DMS53 treated with DMSO at 0.1 percent for 48 hours (cell line): ENCODE data around the gene ZNF532.

Experiments used
- DNase-seq: peaks from one replicate; lab custom pipeline; 2025; ENCODE audit not compliant: unreplicated experiment; lab: John Stamatoyannopoulos, UW

Gene ZNF532

DNA sequence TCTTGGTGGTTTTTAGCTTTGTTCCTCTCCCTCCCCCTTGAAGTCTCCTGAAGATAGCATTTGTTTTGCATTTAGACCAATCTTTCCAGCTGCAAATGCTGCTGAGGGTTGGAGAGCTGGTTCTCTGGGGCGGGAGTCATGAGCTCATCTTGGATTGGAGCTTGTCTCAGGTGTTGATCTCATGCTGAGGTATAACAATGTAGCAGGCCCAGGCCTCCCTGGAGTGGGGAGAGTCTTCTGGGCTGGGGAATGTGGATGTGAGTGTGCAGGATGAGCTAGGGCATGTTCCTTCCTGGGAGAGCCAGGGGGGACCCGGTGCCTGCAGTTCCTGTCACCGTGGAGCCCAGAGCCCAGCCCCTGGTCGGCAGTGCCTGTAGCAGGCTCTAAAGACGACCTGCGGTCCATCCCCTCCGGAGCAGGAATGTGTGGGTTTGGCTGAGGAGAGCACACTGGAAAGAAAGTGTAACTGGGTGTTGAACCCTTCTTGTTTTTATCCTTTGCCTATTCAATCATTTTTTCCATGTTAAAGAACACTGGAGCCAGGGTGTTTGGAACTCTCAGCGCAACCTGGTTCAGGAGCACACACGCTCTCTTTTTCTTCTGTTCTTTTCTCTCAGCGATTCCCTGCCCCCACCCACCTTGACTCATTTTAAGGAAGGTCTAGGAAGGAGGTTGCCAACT lies 2.7 kb downstream of the ZNF532 start:
- no peak for DNase-seq

DNA sequence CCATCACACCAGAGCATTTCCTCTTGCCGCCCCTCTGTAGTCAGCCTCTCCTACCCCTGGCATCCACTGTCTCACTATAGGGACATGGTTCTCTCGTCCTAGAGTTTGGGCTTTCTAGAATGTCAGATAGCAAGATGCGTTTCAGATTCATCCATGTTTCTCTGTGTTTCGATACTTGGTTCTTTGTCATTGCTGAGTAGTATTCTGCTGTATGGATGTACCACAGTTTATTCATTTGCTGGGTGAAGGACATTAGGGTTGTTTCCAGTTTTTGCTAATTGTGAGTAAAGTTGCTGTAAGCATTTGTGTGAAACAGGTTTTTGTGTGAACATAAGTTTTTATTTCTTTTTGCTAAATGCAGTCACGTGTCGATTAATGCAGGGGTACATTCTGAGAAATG lies 3.8 kb downstream of the ZNF532 start:
- DNase-seq, result no peak

DNA sequence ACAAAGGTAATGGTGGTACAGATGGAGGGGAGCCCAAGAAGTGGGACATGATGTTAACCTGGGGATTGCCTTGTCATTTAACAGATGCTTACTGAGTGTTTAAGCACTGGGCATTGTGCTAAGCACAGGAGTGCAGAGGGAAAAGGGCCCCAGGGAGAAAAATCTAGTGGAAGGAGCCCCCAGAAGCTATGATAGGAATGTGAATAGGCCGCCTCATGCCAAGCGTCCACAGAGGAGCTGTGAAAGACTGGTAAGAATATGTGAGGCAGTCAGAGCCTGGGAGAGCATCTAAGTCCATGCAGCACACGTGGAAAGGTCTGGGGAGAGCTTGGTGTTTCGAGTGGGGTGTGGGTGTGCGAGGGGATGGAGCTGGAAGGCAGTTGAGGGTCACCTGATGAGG lies 5.5 kb downstream of the ZNF532 start:
- no peak for DNase-seq

DNA sequence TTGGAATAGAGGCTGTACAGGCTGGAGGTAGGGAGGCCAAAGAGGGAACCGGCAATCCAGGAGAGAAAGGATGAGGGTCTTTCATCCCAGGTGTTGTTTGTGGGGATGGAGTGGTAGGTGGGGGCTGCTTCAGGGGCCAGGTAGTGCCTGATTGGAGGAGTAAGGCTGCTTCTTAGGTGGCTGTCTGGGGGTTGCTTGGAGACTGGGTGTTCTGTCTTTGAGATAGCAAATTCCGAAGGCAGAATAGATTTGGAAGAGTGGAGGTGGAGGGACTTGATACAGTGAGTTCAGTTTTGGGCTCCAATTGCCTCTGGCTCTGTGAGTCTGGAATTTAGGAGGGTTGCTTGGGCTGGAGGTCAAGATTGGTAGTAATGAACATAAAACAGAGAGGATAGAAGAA lies 5.9 kb downstream of the ZNF532 start:
- DNase-seq, result no peak

DNA sequence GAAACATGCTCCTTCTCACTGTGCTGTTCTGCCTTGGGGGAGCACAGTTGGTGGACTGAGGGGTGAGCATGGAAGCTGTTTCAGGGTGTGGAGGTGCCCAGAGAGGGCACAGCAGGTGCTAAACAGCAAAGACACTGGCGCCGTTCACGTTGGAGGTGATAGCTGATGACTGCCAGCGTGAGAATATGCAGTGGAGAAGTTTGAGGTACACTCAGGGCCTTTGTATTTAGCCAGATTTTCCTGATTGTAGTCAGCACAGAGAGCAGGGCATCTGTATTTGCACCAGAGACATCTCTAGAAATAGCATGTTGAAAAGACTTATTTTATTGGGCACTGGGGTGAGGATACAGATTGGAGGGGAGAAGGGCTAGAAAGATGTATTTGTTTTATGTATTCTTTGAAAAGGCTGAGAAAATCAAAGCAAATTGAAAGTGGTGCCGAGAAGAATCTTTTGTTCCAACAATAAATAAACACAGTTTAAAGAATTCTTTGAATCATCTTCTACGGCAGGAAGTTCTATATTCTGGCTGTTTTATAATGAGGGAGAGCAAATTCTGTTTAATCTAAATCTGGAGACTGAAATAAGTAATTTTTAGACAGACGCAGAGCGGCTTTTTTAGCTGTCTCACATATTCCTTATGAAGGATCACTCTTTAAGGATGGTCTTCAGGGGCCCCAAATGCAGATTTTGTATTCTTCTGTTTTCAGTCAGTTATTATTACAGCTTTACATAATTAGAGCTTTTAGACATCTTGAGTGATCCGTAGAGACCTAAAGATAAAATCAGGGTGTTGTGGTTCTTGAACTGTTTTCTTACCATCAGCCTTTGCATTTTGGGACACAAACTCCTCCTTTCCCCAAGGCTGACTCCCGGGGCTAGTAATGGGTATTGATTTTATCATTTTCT lies 7.1 kb downstream of the ZNF532 start:
- no peak for DNase-seq

DNA sequence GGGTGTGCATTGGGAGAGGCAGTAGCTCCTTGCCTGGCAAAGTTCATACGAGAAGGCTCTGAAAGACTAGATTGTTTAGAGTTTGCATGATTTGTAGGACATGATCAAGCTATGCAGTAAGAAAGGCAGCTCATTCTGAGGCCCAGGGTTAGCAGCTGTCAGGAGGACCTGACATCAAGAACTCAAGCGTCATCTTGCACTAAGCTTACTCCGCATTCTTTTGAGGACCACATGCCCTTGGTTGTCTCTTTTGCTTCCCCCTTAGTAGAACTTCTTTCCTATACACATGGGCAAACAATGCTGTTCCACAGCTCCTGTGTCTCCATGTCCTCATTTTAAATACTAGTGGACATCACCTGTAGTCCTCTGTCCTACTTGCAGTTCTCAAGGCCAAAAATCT lies 14.0 kb downstream of the ZNF532 start:
- no peak for DNase-seq

DNA sequence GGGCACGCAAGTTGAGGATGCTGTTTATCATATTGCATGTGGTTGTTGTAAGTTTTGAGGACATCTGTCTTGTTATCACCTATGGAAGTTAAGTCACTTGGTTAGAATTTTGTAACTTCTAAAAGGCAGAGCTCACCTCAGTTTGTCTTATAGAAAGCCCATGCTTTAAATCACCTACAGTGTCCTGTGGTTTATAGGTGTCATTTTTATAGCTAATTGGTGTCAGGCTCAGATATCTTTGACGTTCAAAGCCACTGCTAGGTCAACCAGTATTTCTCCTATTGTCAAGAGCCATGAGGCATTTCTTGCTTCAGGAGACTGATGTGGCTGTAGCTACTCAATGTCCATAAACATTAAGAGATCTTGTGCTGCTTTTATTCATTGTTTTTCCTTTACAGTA lies 16.8 kb downstream of the ZNF532 start:
- no peak for DNase-seq

DNA sequence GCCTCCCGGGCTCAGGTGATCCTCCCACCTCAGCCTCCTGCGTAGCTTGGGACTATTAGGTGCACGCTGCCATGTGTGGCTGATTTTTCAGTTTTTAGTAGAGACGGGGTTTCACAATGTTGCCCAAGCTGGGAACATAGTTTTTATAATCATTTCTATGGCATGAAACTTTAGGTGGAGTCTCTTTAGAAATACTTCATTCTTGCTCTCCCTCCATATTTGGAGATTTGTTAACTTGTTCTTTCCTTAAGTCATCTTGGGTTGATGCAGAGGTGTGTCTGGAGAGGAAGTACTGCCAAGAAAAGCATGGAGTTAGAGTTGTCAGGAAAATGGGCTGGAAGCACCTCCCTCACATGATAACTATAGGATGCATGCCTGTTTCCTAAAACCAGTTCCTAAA lies 17.4 kb downstream of the ZNF532 start:
- DNase-seq, result no peak

DNA sequence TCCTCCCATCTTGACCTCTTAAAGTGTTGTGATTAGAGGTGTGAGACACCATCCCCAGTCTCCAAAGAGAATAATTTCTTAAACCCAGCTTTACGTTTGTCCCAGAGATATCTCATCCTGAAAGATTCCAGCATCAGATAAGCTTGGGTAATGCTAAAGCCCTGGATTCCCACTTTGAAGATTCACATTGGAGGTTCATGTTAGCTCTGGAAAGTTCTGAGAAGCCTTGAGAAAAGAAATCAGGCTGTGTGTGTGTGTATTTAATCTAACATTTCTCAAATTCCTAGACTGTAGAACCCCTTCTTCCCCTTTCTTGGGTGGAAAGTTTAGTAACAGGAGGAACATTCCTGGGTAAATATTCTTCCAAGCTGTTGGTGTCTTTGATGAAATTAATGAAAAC lies 18.0 kb downstream of the ZNF532 start:
- no peak for DNase-seq

DNA sequence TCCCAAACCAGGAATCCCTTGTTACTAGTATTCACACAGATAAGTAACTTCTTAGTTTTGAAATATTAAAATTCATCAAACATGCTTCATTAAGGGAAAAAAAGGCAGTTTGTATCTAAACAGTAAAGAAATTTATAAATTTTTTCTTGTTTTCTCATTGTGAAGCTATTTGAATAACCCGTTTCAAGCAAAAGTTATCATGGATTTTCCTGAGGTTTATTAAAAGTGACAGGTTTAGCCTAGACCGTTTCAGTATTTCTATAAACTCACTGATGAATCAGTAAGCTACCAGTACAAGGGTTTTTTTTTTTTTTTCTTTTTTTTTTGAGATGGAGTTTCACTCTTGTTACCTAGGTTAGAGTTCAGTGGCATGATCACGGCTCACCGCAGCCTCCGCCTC lies 20.0 kb downstream of the ZNF532 start:
- no peak for DNase-seq

DNA sequence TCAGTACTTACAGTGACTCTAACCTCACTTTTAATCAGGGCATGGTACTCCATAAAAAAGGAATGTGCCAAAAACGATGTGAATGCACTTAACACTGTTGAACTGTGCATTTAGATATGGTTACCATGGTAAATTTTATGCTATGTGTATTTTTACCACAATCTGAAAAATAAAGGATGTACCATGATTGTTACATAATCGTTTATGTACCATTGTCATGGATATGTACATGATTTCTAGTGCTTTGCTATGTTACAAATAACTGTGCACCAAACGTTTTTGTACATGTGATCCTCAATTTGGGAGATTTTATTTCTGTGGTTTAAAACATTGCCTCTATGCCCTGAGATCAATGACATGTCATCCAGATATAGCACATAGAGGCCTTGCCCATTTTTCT lies 21.8 kb downstream of the ZNF532 start:
- no peak for DNase-seq

DNA sequence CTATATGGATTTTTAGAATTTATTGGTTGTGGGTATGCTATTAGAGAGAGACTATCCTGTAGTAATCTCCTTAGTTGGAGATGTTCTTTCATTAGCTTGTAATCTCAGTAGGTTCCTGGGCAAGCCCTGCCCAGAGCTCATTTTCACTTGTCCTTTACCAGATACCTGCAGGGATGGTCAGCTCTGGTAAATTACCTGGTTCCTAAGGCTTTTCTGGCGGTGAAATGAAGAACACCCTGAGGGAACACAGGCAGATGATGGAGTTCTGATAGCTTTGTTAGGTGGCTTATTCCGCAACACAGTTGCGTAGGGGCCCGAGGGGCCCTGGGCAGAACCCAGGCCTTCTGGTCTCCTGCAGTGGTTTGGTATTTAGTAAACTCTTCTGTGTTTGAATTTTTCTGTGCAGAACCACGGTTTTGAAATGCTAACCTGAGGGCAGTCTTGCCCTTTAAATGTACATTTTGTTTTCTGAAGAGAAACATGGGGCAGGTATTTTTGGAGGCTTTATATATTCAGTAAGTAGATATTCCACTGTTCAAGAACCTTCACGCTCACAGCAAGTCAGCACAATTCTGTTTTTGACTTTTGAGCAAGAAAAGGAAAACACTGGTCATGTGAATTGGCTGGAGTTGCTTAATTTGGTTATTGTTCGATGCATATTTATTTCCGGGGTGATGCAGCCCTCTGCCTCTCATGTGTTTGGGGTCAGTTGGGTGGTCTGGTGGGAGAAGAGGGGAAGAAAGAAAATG lies 22.4 kb downstream of the ZNF532 start:
- DNase-seq, result no peak

DNA sequence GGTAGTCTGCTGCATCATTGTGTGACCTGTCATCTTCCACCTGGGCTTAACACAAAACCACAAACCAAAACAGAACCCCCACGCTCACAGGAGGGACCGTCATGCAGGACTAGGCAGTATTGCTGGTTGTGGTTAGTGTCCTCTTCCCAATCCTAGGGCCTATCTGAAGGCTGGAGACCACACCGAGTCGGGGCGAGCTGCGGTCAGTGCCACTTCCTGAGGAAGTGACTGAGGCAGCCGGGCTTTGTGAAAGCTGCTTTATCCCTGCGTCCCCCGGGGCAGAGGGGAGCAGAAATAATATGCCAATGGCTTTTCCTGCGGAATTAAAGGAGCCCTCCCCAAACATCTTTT lies 22.9 kb downstream of the ZNF532 start:
- no peak for DNase-seq

DNA sequence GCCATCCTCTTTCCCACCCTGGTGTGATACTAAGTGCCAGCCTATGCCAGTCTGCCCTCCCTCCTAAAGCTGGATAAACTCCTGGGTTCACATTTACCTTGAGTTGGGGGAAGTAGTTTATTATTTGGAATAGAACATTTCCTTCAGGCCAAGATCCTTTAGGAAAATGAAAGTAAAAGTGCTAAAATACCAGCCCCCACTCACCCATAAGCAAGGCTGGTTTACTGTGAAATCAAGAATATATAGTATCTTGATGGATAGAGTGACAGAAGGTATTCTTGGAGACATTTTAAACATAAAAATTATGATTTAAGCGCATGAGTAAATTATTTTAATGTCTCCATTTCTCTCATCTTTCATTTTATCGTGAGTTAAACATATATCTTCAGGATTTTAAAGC lies 27.1 kb downstream of the ZNF532 start:
- no peak for DNase-seq

DNA sequence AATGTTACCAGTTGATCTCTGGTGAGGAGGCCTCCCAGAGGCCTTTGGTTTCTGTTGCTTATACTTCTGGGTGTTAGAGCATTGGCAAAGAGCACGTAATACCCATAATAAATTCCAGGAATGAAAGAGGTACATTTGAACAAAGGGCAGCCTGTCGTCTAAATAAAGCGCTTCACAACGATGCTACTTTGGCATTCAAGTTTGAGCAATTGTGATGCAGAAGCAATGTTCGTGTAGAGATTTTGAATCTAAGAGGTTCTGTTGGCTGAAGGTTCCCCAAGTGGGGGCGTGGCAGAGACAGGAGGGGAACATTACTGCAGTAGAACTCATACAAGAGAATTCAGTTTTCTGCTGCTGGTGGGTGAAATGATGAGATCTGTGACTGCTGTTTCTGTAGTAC lies 27.8 kb downstream of the ZNF532 start:
- DNase-seq, result no peak

DNA sequence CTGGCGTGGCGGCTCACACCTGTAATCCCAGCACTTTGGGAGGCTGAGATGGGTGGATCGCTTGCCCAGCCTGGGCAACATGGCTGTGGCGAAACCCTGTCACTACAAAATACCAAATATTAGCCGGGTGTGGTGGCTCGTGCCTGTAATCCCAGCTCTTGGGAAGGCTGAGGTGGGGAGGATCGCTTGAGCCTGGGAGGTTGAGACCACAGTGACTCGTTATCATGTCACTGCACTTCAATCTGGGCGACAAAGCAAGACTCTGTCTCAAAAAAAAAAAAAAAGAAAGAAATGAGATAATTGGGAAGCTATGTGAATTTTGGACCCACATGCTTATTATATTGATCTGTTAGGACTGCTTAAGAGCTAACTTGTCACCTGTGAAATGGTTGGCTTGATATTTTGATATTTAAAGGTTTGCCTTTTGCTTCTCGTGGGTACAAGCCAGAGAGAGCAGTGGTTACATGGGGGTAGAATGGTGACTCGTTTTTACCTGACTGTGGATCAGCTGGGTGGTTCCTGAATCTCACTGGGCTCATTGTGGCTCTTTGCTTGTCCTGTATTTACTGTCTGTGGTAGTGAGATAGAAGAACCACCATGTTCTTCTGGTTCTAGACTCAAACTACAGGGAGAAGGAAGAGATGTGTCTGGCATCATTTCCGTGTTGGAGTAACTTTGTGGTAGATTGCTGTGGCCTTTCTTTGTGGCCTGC lies 28.9 kb downstream of the ZNF532 start:
- no peak for DNase-seq

DNA sequence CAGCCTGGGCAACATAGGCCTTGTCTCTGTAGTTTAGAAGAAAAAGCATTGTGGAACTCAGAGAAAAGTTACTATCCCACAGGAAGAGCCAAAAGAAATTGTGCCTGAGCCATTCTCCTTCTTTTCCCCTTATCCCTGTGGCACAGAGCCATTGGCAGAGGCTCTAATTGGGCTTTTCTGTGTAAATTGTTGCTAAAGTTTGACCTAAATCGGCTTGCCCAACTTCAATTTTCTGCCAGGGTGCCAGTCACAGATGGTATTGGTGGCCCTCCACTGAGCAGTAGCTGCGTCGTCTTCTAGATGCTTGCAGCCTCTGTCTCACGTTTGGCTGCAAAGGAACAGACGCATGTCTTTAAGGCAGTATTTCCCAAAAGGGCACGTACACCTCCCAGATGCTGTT lies 30.3 kb downstream of the ZNF532 start:
- DNase-seq, result no peak

DNA sequence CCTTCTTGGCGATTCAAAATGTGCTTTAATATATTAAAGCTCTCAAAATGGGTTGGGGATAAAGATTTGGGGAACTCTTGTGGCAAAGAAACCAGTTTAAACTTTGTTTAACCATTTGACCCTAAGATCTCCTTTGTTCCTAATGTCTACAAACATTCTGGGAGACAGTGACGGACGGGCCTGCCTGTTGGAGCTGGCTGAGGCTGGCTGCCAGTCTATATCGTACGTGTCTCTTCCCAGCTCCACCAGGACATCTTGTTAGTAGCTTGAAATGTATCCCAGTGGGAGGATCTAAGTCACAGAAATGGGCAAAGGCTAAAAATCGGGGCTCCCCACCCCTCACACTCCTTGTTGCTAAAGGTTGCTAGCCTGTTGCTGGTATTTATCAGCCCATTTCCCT lies 30.7 kb downstream of the ZNF532 start:
- no peak for DNase-seq

DNA sequence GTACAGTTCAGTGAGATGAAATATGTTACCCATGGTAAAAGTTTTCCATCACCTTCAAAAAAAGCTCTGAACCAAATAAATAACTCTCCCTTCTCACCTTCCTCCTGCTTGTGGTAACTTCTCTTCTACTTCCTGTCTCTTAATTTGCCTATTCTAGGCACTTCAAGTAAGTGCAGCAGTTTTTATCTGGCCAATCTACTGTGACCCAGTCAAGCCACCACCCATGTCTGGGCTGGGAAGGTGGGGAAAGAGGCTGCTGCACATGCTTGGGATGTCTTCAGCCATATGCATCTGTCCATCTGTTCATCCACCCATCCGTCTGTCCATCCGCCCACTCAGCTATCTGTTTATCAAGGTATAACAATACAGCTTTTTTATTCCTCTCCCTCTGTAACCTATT lies 31.6 kb downstream of the ZNF532 start:
- DNase-seq, result no peak

DNA sequence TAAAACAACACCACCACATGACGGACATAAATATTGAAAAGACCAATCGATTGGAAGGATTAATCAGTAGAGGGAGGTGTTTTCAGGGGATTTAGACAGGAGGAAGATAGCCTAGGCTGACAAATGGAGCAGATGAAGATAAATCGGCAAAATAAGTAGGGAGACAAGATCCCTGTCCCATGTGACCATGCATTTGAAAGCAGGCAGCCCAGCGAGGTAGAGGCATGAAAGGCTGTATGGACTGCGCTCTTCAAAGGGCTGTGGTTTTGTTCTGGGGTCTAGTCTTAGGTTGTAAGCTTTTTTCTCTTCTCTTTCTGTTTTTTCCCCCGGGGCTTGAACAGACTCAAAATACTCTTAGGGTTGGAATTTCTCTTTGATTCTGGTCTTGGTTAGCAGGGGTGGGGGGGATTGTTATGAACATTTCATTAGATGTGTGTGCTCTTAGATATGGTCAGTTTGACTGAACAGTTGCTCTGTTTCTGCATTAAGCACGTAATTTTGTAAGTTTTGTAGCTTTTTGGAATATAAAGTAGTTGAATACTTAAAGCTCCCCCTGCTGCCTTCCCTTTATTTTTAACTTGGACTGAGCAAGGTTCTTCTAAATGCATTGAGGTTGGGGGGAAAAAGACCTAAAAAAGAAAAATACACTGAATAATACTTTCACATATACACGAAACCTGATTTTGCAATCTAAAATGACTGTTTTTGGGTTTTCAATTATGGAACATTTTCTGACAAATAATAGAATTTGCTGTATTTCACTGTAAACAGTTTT lies 32.2 kb downstream of the ZNF532 start:
- no peak for DNase-seq
